22Rv1 (cell line): ENCODE results near the gene ANO10.
"Not testable (repeated sequence)": the region's sequence is repeated elsewhere in the genome, so short reads cannot be mapped to it uniquely, and the experiment has no call there.

Experiments used
- ZFX ChIP-seq: fragments of 450-650 bp; IDR thresholded peaks from 2 replicates; pipeline ENCODE4 v1.6.1; 2017; ENCODE audit warnings: antibody characterized with exemption, borderline replicate concordance
- TF ChIP-seq, protein P1 (sequence below): fragments of 450-650 bp; IDR thresholded peaks from 2 replicates; pipeline ENCODE4 v1.5.1; 2017; ENCODE audit warnings: mild to moderate bottlenecking

DNA sequence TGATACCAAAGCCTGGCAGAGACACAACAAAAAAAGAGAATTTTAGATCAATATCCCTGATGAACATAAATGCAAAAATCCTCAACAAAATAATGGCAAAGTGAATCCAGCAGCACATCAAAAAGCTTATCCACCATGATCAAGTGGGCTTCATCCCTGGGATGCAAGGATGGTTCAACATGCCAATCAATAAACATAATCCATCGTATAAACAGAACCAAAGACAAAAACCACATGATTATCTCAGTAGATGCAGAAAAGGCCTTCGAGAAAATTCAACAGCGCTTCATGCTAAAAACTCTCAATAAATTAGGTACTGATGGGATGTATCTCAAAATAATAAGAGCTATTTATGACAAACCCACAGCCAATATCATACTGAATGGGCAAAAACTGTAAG is 26.5 kb downstream of the ANO10 start:
- TF ChIP-seq, protein P1, sequence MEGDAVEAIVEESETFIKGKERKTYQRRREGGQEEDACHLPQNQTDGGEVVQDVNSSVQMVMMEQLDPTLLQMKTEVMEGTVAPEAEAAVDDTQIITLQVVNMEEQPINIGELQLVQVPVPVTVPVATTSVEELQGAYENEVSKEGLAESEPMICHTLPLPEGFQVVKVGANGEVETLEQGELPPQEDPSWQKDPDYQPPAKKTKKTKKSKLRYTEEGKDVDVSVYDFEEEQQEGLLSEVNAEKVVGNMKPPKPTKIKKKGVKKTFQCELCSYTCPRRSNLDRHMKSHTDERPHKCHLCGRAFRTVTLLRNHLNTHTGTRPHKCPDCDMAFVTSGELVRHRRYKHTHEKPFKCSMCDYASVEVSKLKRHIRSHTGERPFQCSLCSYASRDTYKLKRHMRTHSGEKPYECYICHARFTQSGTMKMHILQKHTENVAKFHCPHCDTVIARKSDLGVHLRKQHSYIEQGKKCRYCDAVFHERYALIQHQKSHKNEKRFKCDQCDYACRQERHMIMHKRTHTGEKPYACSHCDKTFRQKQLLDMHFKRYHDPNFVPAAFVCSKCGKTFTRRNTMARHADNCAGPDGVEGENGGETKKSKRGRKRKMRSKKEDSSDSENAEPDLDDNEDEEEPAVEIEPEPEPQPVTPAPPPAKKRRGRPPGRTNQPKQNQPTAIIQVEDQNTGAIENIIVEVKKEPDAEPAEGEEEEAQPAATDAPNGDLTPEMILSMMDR = not testable (repeated sequence)
- TF ChIP-seq ZFX = not testable (repeated sequence)
